ENCODE measurements around the gene RBM20.
A peak's percentile ranks its signal among the peaks of the same experiment; 100 is the strongest.

RBM20 gene

GRCh38 chr10:110730345-110731050 lies 86.4 kb downstream of the RBM20 start:
- FAIRE-seq, result no peak
- no peak for DNase-seq (ENCODE audit: low spot score)

GRCh38 chr10:110733218-110733952 lies 89.2 kb downstream of the RBM20 start:
- peak; percentile 34 for DNase-seq (ENCODE audit: low spot score)
- peak; percentile 2 for FAIRE-seq

GRCh38 chr10:110735620-110736027 lies 91.5 kb downstream of the RBM20 start:
- DNase-seq (ENCODE audit: low spot score), result peak; percentile 85
- peak; percentile 96 for FAIRE-seq

- DNase-seq (ENCODE audit: low spot score), result no peak
- FAIRE-seq, result no peak
Observed at GRCh38 chr10:110737886-110738634, 93.9 kb downstream of the RBM20 start.

- FAIRE-seq (no peak), DNase-seq (ENCODE audit: low spot score) (no peak)
Observed at GRCh38 chr10:110739811-110740271, 95.7 kb downstream of the RBM20 start.

- no peak for DNase-seq (ENCODE audit: low spot score)
- no peak for FAIRE-seq
Observed at GRCh38 chr10:110742801-110743200, 98.7 kb downstream of the RBM20 start.

GRCh38 chr10:110744782-110745181 lies 100.6 kb downstream of the RBM20 start:
- no peak for DNase-seq (ENCODE audit: low spot score)
- FAIRE-seq, result no peak

GRCh38 chr10:110746254-110746826 lies 102.2 kb downstream of the RBM20 start:
- FAIRE-seq, result peak; percentile 40

GRCh38 chr10:110746969-110747608 lies 103.0 kb downstream of the RBM20 start:
- FAIRE-seq, result no peak
- DNase-seq (ENCODE audit: low spot score), result no peak

More at GRCh38 chr10:110746254-110746826, 102.2 kb downstream of the RBM20 start:
- peak; percentile 48 for DNase-seq (ENCODE audit: low spot score)

- FAIRE-seq (no peak), DNase-seq (ENCODE audit: low spot score) (no peak)
Observed at GRCh38 chr10:110747609-110748464, 103.7 kb downstream of the RBM20 start.

- FAIRE-seq (no peak), DNase-seq (ENCODE audit: low spot score) (no peak)
Observed at GRCh38 chr10:110748970-110749369, 104.8 kb downstream of the RBM20 start.

- FAIRE-seq, result no peak
Observed at GRCh38 chr10:110750931-110751330, 106.8 kb downstream of the RBM20 start.

GRCh38 chr10:110751850-110752249 lies 107.7 kb downstream of the RBM20 start:
- FAIRE-seq (no peak), DNase-seq (ENCODE audit: low spot score) (no peak)

More at GRCh38 chr10:110750931-110751330, 106.8 kb downstream of the RBM20 start:
- DNase-seq (ENCODE audit: low spot score), result no peak

- no peak for DNase-seq (ENCODE audit: low spot score)
- FAIRE-seq, result no peak
Observed at GRCh38 chr10:110753462-110753861, 109.3 kb downstream of the RBM20 start.

- no peak for DNase-seq (ENCODE audit: low spot score)
- FAIRE-seq, result no peak
Observed at GRCh38 chr10:110754375-110755105, 110.4 kb downstream of the RBM20 start.

- DNase-seq (ENCODE audit: low spot score), result peak; percentile 28
- FAIRE-seq, result no peak
Observed at GRCh38 chr10:110755781-110756180, 111.6 kb downstream of the RBM20 start.

GRCh38 chr10:110756876-110757275 lies 112.7 kb downstream of the RBM20 start:
- FAIRE-seq (no peak), DNase-seq (ENCODE audit: low spot score) (no peak)

GRCh38 chr10:110757586-110757985 lies 113.5 kb downstream of the RBM20 start:
- DNase-seq (ENCODE audit: low spot score) (no peak), FAIRE-seq (no peak)

- no peak for DNase-seq (ENCODE audit: low spot score)
- FAIRE-seq, result no peak
Observed at GRCh38 chr10:110758128-110758765, 114.1 kb downstream of the RBM20 start.

Measured in RCC 7860 (cell line).